ENCODE measurements around the gene NRAS. TPM values are rescaled to one million over a fixed set of nuclear protein-coding genes. Genes with fewer than 3 reads are reported as not detected.

The NRAS gene
- total and polyA plus RNA-seq, 9 of the 15 experiments (the other 6 are each of a cell fraction or from before 2014, with no cell fraction given), result 40.7 to 94.5 (median 75.4) TPM

GRCh38 chr1:114716304-114717170 is at the start of gene NRAS (continued):
- peak; percentile 98 for TF ChIP-seq CREM (IDR thresholded peaks at IDR 0.05; ENCODE audit: low read depth)
- no peak for TF ChIP-seq ZNF695 (CRISPR knock-in tag; IDR thresholded peaks at IDR 0.05)
- no peak for TF ChIP-seq PCBP1 (IDR thresholded peaks at IDR 0.05; ENCODE audit: low read depth, low read length, poor library complexity, severe bottlenecking)
- no peak for TF ChIP-seq ETS2 (tag; IDR thresholded peaks at IDR 0.05; ENCODE audit: borderline replicate concordance, poor library complexity, severe bottlenecking)
- TF ChIP-seq ARID3B (CRISPR knock-in tag; IDR thresholded peaks at IDR 0.05; ENCODE audit: borderline replicate concordance), result no peak
- peak; percentile 91 for TF ChIP-seq ATF7 (IDR thresholded peaks at IDR 0.05)
- no peak for TF ChIP-seq ZKSCAN8 (CRISPR knock-in tag; IDR thresholded peaks at IDR 0.05)
- no peak for TF ChIP-seq ZFP36 (IDR thresholded peaks at IDR 0.05; ENCODE audit: low read depth, low read length, partially characterized antibody)
- TF ChIP-seq MNT (conservative IDR thresholded peaks at IDR 0.05), result peak; percentile 100
- peak; percentile 87 for TF ChIP-seq NEUROD1 (IDR thresholded peaks at IDR 0.05; ENCODE audit: borderline replicate concordance, low read depth, low read length, partially characterized antibody)
- no peak for TF ChIP-seq ZNF507 (tag; conservative IDR thresholded peaks at IDR 0.05)
- TF ChIP-seq TEAD2 (tag; IDR thresholded peaks at IDR 0.05), result no peak
- peak; percentile 20 for TF ChIP-seq DACH1 (IDR thresholded peaks at IDR 0.05; ENCODE audit: partially characterized antibody)
- peak; percentile 43 to 64; a peak in 3 of 4 replicates for TF ChIP-seq KDM1A (IDR thresholded peaks at IDR 0.05)
- TF ChIP-seq ZBTB26 (CRISPR knock-in tag; IDR thresholded peaks at IDR 0.05), result 0 out of 2 replicates have a peak, but pooled peaks have one; percentile 59
- peak; percentile 79; the same call in 1 of the 2 replicates for TF ChIP-seq HES1 (IDR thresholded peaks at IDR 0.05; ENCODE audit: low read depth)
- TF ChIP-seq CREB3L1 (IDR thresholded peaks at IDR 0.05; ENCODE audit: borderline replicate concordance, low read depth), result peak; percentile 99
- no peak for TF ChIP-seq STAT5B (CRISPR knock-in tag; IDR thresholded peaks at IDR 0.05)
- TF ChIP-seq JUN (IDR thresholded peaks at IDR 0.05; ENCODE audit: borderline replicate concordance, low read depth, low read length), result peak; percentile 87; the same call in 1 of the 2 replicates
- no peak for TF ChIP-seq JUN (CRISPR knock-in tag; IDR thresholded peaks at IDR 0.05; ENCODE audit: borderline replicate concordance)
- no peak for TF ChIP-seq FOXP1 (CRISPR knock-in tag; IDR thresholded peaks at IDR 0.05)
